Activated naive CD4-positive, alpha-beta T cell treated with Interleukin-2 at 50 U/mL for 16 hours (primary cell): Measurements from ENCODE around the gene ARHGEF40.

Source experiments
- DNase-seq: peaks from one replicate; pipeline ENCODE4 v3.0.0-alpha.2; 2020

ARHGEF40 gene

DNA sequence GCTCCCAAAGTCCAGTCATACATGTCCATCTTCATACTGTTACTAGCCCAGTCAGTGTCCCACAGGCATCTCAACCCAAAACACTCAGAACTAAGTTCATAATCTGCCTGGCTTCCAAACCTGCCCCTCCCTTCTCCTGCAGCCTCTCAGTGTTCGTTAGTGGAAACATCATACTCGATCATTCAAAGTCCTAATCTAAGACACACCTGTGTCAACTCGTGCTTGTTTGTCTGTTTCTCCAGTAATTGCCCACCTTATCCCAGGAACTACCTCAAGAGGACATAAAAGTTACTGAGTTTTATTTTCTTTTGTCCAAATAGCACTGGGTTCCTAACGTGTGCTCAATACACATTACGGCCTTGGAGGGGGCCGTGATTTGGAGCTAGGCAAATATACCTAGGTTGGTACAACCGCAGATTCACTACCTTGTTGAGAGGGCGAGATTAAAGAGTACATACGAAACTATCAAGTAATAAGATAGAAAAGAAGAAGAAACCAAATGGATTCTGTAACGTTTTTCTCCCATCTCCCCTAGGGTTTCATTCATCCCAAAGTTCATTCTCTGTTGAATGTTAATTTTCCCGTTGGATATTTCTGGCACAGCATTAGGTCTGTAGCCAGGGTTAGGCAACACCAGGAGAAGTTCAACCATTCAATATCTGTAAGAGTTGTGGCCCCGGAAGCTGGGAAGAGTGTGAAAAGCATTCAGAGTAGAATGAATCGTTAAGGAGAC, 9.3 kb upstream of the ARHGEF40 start:
- no peak for DNase-seq

DNA sequence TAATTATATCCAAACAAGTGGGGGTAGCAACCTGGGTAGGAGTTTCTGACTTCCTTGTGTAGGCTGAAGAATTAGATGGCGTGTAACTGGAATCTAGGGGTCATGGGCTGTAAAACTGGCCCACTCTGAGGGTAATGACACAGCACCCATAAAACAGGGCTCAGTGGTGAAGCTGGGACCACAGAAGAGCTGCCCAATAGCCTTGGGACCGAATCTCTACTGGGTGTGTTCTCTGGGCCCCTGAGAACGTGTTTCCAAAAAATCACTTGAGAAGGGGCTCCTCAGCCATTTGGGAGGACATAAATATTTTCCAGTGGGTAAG, 8.8 kb upstream of the ARHGEF40 start:
- DNase-seq, result no peak

DNA sequence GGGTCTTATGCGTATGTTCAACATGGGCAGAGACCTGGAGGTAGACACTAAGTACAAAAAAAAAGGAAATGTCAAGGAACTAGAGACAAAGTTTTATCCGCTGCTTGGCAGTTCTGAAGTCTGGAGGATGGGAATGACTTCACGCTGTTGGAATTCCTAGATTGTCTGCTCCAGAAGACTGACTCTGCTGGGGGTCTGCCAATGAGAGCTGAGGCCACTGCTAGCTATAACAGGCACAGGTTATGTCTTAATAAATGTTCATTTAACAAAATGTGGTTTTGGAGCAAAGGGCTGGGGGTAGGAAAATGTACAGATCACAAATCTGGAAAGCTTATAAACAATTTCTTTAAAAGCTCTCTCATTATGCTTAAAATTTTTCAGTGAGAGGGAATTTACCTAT, 6.6 kb upstream of the ARHGEF40 start:
- no peak for DNase-seq

DNA sequence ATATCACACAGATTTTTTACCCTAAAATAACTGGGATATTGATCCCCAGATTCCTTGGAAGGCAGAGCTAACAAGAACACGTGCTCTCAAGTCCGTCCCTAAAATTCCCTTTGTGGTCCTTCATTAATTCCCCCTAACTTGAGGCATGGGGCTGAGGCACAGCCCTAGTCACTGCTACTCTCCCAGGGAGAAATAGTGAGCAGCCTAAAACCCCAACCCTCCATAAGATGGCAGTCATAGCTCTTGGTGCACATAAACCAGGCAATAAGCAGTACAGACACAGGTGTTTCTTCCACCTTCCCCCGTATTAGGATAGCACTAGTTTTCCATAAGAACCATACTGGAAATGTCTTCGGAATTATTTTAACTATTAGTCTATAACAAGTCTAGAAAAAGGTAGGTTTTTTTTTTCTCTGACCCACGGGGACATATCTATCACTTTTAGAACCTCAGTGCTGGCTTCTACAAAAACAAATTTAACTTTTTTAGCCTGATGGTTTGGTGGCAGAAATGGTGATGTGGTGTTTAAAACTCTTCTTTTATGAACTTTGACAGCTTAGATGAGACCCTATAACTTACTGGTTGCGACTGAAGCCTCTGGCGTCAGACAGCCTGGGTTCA, 3.1 kb upstream of the ARHGEF40 start:
- no peak for DNase-seq

DNA sequence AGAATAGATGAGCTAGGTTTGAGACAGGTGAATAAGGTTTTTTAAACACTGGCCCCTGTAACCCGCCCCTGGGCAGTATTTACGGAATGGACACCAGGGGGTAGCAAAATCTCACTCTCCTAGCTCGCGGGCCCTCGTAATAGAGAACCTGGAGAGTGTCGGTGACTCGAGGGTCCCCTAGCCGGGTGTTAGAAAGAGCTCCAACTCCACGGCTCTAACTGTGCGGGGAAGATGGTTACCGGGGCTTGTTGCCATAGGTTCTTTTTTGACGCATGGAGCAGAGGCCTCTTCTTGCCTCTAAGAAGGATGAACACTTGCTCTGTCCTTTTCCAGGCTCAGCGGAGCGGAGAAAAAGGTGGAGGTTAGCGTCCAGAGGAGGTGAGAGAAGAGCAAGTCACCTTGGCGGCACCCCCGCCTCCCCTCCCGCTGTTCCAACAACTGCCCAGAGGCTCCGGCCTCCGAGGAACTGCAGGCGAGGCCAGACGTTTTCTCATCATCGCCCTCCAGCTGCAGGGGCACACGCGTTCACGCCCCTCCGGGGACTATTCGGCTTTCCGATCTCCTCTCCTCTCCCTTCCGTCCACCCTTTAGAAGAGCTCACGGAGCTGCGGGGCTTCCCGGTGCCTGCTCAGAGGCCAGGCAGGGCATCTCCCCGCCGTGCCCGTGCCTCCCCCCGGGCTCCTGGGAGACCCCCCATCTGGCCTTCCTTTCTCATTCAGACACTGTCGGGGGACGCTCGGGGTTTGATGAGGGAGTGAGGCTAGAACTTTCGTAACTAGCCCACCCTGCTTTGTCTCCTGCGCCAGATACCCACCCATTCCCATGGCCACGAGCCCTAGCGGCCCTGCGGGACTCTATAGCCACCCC, 1.4 kb upstream of the ARHGEF40 start:
- DNase-seq, result peak; percentile 53

DNA sequence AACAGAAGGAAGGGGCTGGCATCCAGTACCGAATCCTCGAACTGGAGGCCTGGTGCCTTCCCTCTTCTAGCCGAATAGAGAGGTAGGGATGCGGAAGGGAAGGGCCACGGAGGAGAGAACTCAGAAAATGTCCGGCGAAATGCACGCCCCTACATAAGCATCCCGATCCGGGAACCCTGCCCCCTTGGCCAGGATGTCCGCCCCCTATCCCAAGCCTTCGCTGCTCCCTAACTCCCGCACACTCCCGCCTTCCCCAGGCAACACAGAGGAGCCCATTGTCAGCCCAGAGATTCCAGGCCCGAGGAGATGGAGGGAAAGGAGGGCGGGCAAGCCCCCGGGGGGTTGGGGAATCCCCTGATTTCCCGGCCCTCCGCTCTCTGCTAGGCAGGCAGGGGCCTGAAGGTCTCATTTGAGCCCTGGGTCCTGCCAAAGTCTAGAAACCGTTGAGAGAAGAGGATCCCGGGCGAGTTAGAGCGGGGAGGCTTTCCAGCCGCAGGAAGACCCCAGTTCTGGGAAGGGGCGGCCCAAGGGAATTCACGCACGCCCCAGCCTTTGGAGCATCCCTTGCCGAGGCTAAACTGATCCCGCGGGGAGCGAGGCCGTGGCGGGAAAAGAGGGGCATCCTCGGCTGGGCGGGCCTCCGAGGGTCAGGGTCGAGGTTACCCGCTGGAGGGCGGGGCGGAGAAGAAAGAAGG, 569 bp upstream of the ARHGEF40 start:
- peak; percentile 9 for DNase-seq

DNA sequence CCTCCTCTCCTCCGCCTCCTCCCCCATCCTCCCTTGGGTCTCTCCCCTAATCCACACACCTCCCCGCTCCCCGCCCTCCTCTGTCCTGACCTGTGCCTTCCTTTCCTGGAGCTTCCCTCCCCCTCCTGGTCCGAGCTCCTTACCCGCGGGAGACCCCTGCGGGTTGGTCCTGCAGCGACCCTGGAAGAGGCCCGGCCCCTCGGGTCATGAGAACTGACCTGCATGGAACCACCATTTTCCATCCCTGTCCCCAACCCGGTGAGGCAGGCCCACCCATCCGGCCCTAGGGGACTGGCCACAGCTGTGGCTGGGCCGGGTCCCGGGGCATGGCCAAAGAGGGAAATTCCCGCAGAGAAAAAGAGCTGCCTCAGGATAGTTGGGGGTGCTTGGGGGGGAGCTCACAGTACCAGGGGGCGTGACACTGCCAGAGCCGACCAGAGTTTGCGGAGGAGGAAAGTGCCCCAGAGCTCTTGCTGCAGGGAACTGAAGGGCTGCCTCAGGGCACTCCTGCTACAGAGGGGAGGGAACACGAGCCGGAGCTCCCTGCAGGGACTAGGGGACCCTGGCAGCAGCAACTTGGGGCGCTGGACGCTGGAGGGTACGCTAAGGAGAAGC, 613 bp downstream of the ARHGEF40 start:
- DNase-seq, result peak; percentile 11

DNA sequence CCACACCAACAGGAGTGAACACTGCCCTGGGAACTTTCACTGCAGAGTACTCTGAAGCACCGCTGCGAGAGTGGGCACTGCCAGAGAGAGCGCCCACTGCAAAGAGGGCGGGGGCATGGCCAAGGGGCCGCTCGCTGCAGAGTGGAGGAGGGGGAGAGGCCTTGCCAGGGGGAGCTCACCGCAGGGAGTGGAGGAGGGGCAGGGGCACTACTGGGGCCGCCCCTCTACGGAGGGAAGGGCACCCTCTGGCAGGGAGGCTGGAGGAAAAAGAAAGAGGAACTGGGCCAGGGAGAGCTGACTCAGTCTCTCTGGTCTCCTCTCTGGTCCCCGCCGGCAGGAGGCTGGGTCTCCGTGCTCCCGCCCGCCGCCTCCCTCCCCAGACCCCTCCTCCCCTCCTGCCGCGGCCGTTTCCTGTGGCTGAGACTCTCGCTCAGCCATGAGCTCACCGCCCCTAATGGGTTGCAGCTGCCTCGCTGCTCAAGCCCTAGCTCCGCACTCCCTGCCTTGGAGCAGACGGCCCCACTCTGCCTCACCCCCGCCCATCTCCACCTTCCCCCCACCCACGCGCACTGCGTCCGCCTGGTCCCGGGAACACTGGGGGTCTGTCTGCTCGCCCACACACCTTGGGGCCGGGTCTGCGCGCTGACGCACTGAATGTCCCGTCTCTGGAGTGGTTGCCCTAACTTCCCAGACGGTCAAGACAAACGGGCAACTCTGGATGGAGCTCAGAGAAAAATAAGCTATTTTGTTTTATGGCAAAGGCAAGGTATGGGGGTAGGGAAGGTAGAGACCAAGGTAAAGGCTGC, 1.3 kb downstream of the ARHGEF40 start:
- DNase-seq, result peak; percentile 47

DNA sequence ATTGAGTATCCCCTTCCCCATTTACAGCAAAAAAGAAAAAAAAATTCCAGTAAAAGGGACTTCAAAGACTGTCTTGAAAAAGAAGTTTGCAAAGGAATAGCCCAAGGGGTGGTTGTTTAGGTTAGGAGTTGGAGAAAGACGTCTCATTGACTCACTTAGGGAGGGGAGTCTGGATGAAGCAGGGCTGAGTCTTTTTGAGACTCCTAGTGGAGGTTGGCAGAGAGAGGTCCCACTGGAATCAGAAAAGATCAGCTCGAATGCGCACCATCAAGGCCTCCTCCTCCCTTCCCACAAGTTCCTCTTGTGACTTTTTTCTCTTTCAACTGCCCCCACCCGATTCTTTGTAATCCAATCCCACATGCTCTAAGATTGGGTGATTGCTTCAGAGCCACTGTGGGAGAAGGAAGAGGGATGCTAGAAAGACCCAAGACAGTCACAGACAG, 1.9 kb downstream of the ARHGEF40 start:
- DNase-seq, result no peak

DNA sequence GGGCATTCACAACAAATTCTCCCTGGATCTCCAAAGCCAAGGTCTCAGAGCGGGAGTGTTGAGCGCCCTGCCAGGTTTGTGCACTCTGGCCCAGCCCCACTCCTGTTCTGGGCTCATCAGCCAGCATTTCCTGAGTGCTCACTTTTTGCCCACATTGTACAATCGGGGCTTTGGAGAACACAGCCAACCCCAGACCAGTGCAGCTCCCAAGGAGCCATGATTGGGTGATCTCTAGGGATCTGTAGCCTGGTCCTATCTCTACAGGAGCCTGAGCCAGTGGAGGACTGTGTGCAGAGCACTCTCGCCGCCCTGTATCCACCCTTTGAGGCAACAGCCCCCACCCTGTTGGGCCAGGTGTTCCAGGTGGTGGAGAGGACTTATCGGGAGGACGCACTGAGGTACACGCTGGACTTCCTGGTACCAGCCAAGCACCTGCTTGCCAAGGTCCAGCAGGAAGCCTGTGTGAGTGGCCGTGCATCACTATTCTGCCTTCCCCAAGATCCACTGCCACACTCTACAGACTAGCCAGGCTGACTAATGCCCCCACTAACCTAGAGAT, 2.8 kb downstream of the ARHGEF40 start:
- no peak for DNase-seq

DNA sequence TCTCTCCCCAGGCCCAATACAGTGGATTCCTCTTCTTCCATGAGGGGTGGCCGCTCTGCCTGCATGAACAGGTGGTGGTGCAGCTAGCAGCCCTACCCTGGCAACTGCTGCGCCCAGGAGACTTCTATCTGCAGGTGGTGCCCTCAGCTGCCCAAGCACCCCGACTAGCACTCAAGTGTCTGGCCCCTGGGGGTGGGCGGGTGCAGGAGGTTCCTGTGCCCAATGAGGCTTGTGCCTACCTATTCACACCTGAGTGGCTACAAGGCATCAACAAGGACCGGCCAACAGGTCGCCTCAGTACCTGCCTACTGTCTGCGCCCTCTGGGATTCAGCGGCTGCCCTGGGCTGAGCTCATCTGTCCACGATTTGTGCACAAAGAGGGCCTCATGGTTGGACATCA, 3.8 kb downstream of the ARHGEF40 start:
- no peak for DNase-seq

DNA sequence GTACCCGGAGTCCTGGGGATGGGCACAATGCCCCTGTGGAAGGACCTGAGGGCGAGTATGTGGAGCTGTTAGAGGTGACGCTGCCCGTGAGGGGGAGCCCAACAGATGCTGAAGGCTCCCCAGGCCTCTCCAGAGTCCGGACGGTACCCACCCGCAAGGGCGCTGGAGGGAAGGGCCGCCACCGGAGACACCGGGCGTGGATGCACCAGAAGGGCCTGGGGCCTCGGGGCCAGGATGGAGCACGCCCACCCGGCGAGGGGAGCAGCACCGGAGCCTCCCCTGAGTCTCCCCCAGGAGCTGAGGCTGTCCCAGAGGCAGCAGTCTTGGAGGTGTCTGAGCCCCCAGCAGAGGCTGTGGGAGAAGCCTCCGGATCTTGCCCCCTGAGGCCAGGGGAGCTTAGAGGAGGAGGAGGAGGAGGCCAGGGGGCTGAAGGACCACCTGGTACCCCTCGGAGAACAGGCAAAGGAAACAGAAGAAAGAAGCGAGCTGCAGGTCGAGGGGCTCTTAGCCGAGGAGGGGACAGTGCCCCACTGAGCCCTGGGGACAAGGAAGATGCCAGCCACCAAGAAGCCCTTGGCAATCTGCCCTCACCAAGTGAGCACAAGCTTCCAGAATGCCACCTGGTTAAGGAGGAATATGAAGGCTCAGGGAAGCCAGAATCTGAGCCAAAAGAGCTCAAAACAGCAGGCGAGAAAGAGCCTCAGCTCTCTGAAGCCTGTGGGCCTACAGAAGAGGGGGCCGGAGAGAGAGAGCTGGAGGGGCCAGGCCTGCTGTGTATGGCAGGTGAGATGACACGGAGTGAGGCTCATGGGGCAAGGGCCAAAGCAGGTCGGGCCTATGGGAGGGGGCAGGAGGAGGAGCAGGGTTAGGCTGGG, 4.5 kb downstream of the ARHGEF40 start:
- DNase-seq, result no peak

DNA sequence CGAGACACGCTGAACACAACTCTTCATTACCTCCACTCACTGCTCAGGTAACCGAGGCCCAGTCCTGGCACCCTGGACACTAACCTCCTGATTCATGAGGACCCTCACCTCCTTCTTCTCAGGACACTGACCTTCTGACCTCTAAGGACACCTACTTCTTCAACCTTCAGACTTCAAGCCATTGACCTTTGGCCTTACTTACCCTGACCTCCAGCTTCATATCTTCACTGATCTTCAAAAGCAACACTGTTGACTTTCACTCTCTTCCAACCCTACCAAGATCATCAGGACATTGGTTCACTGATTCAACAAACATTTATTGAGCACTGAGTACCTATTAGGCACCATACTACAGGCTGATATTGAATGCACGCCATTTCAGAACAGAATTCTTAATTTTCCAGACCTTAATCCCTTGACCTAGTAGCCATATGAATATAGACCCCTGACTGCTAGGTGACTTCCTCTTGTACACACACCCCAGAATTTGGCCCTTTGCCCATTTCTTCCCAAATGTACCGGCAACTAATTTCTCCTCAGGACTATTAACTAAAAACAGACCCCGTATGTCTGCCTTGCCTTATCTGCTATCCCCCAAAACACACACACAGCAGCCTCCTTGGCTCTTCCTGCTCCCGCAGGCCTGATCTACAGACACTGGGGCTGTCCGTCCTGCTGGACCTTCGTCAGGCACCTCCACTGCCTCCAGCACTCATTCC, 5.8 kb downstream of the ARHGEF40 start:
- DNase-seq, result no peak

DNA sequence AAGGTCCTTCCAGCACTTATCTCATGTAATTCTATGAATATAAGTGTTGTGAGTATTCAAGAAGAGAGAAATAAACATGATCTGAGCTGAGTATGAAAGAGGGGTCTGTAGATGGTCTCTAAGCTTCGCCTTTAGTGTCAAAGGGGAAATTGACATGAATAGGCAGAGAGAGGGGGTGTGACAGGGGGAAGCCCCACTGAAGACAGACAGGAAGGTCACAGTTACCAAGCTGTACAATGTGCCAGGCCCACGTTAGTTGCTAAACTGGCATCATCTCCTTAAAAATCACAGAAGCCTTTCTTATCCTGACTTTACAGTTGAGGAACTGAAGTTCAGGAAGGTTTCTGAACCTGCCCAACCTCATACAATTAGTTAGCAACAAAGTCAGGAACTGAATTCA, 7.6 kb downstream of the ARHGEF40 start:
- DNase-seq, result no peak

DNA sequence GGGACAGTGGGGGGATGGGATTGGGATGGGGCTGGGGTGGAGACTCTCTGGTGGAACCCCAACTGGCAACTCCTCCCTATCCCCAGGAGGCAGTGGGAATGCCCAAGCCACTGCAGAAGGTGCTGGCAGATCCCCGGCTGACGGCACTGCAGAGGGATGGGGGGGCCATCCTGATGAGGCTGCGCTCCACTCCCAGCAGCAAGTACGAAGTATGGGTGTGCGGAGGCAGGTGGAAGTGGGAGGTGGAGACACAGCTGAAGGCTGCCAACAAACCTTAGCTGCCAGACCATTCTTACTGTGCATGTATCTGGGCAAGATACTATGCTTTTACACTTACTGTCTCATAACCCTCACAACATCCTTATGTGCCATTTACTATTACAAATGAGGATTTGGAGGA, 8.2 kb downstream of the ARHGEF40 start:
- no peak for DNase-seq

DNA sequence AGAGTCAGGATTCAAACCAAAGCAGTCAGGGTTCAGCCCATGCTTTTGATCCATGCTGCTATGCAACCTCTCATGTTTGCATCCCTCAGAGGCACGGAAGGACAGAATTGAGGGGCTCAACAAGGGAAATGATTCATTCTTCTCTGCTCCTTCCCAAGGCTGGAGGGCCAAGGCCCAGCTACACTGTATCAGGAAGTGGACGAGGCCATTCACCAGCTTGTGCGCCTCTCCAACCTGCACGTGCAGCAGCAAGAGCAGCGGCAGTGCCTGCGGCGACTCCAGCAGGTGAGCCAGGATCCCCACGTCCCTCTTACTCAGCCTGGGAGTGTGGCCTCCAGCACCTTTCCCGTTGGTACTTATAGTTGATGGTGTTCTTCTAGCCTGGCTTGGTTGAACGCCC, 8.6 kb downstream of the ARHGEF40 start:
- no peak for DNase-seq

DNA sequence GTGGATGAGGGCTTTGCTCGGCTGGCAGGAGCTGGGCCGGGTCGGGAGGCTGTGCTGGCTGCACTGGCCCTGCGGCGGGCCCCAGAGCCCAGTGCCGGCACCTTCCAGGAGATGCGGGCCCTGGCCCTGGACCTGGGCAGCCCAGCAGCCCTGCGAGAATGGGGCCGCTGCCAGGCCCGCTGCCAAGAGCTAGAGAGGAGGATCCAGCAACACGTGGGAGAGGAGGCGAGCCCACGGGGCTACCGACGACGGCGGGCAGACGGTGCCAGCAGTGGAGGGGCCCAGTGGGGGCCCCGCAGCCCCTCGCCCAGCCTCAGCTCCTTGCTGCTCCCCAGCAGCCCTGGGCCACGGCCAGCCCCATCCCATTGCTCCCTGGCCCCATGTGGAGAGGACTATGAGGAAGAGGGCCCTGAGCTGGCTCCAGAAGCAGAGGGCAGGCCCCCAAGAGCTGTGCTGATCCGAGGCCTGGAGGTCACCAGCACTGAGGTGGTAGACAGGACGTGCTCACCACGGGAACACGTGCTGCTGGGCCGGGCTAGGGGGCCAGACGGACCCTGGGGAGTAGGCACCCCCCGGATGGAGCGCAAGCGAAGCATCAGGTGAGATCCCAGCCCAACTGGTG, 11.5 kb downstream of the ARHGEF40 start:
- DNase-seq, result no peak

DNA sequence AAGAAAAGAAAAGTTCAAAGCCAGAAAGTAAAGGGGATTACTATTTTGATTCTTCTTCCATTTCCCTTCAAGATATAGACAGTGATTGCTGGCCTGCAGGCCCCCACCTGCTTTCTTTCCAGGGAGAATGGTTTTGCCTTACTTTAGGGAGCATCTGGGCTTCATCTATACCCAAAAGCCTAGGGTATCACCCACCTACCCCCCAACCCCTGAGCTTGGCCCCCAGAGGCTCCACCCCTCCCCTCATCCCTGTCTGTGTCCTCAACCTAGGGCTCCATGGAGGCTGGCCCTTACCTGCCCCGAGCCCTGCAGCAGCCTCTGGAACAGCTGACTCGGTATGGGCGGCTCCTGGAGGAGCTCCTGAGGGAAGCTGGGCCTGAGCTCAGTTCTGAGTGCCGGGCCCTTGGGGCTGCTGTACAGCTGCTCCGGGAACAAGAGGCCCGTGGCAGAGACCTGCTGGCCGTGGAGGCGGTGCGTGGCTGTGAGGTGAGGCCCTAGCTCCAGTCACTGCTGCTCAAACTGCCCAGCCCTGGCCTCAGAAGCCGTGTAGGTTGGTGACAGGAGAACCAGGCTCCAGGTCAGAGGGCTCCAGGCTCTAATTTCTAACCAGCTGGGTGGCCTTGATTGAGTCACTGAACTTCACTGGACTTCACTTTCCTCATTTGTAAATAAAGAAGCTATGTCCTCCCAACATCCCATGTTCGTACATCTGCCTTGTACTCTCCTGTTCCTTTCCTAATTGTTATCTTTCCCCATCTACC, 13.6 kb downstream of the ARHGEF40 start:
- no peak for DNase-seq

DNA sequence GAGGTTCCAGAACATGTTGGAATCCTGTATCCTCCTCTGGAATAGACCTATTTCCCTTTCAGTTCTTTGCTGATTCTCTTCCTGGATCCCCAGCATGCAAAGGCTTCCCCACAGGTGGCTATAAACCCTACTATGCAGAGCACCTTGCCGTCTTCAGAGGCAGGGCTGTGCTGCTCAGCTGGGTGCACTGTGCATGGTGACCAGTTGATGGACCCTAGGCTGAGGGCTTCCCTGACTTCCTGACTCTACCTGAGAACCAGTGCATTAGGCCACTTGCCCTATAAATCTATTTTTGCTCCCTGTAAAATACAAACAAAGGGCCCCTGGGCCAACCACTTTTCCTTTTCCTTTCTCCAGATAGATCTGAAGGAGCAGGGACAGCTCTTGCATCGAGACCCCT, 14.3 kb downstream of the ARHGEF40 start:
- DNase-seq, result no peak
